Brain pericyte (primary cell): ENCODE results near the gene MAP3K2.

Source experiments
- DNase-seq: peaks from one replicate; pipeline ENCODE4 v3.0.0-alpha.2; 2012; ENCODE audit warnings: low read depth, low spot score

MAP3K2 gene

GRCh38 chr2:127293748-127294562 lies 93.8 kb downstream of the MAP3K2 start, which contains the start of gene ERCC3:
ERCC3 (minus strand) TSS chr2:127294144; CDS start chr2:127294081, 63 bp downstream.
- DNase-seq = peak; percentile 33

GRCh38 chr2:127293386-127293747 lies 94.4 kb downstream of the MAP3K2 start:
- no peak for DNase-seq

- DNase-seq = no peak
These were observed 99.5 kb downstream of the MAP3K2 start for GRCh38 chr2:127288274-127288673.

GRCh38 chr2:127283275-127283674 lies 104.5 kb downstream of the MAP3K2 start:
- no peak for DNase-seq

- DNase-seq = no peak
These were observed 107.1 kb downstream of the MAP3K2 start for GRCh38 chr2:127280693-127281092.

- no peak for DNase-seq
These were observed 108.0 kb downstream of the MAP3K2 start for GRCh38 chr2:127279781-127280180.

GRCh38 chr2:127278959-127279358 lies 108.8 kb downstream of the MAP3K2 start:
- no peak for DNase-seq

GRCh38 chr2:127277028-127277427 lies 110.7 kb downstream of the MAP3K2 start:
- DNase-seq = no peak

- DNase-seq = no peak
These were observed 112.0 kb downstream of the MAP3K2 start for GRCh38 chr2:127275789-127276188.

- no peak for DNase-seq
These were observed 112.4 kb downstream of the MAP3K2 start for GRCh38 chr2:127275356-127275755.

GRCh38 chr2:127270663-127271062 lies 117.1 kb downstream of the MAP3K2 start:
- DNase-seq = no peak

- no peak for DNase-seq
These were observed 125.9 kb downstream of the MAP3K2 start for GRCh38 chr2:127261804-127262406.

GRCh38 chr2:127259355-127259754 lies 128.4 kb downstream of the MAP3K2 start:
- DNase-seq = no peak

GRCh38 chr2:127256866-127257265 lies 130.9 kb downstream of the MAP3K2 start:
- DNase-seq = no peak

GRCh38 chr2:127256381-127256780 lies 131.4 kb downstream of the MAP3K2 start:
- DNase-seq = no peak

GRCh38 chr2:127255721-127256120 lies 132.1 kb downstream of the MAP3K2 start:
- DNase-seq = no peak

- no peak for DNase-seq
These were observed 132.6 kb downstream of the MAP3K2 start for GRCh38 chr2:127255146-127255545.

GRCh38 chr2:127254386-127254981 lies 133.3 kb downstream of the MAP3K2 start:
- no peak for DNase-seq
